Panc1 (cell line): Measurements from ENCODE around the gene LGALSL. TPM values are rescaled to one million over a fixed set of nuclear protein-coding genes. Genes with fewer than 3 reads are reported as not detected.

Source experiments
- ATAC-seq: fragments of 200-7000 bp; cut with Tn5 transposase; 2 replicates; pipeline ENCODE4 v1.9.1; 2020; ENCODE audit warnings: mild to moderate bottlenecking, moderate library complexity
- BruUV-seq: library from RNA; stranded (reverse); fragments of 400-500 nt; replicated peaks from 2 replicates; lab custom pipeline; 2021; lab: Mats Ljungman, UMichigan
- CTCF ChIA-PET: fragments of 300-600 bp; sonication (Branson Sonifier 250); formaldehyde crosslinking; loops from one replicate; lab custom pipeline; 2022; ENCODE audit warnings: antibody characterized with exemption; lab: Charles Lee
- POLR2A ChIA-PET: fragments of 300-600 bp; sonication (Branson Sonifier 250); formaldehyde crosslinking; loops from one replicate; lab custom pipeline; 2022; ENCODE audit warnings: antibody characterized with exemption; lab: Charles Lee
- DNase-seq: peaks from one replicate; pipeline ENCODE4 v3.0.0-alpha.2; 2010; ENCODE audit warnings: low read depth, low spot score
- H3K27ac ChIP-seq: 2 replicates; pipeline ENCODE4 v1.5.1; 2011; ENCODE audit warnings: mild to moderate bottlenecking, low read length, inconsistent platforms
- H3K27me3 ChIP-seq: fragments of 200-500 bp; sonication (Bioruptor generic); 2 replicates; pipeline ENCODE4 v1.6.0; 2014; ENCODE audit warnings: low read length, inconsistent platforms; ENCODE audit not compliant: control insufficient read depth, insufficient read depth
- H3K36me3 ChIP-seq: fragments of 200-500 bp; sonication (Bioruptor generic); 2 replicates; pipeline ENCODE4 v1.5.1; 2014; ENCODE audit warnings: inconsistent platforms, mild to moderate bottlenecking, low read length, moderate library complexity; ENCODE audit not compliant: control insufficient read depth, insufficient read depth
- H3K4me1 ChIP-seq: 2 replicates; pipeline ENCODE4 v1.5.1; 2011; ENCODE audit warnings: inconsistent platforms, mild to moderate bottlenecking, low read length, moderate library complexity; ENCODE audit not compliant: control insufficient read depth, insufficient read depth
- H3K4me3 ChIP-seq, 2 experiments: 2 replicates each; pipeline ENCODE4 v1.5.1; 2011 to 2012; ENCODE audit warnings: low read depth in 2 of 2, low read length in 2 of 2, mild to moderate bottlenecking in 2 of 2, inconsistent platforms in 1 of 2, moderate library complexity in 1 of 2
- H3K9me3 ChIP-seq: fragments of 200-500 bp; sonication (Bioruptor generic); 2 replicates; pipeline ENCODE4 v1.5.1; 2014; ENCODE audit warnings: low read depth, mild to moderate bottlenecking, inconsistent platforms, low read length, moderate library complexity; ENCODE audit not compliant: control insufficient read depth, insufficient read depth
- CTCF ChIP-seq: fragments of 450-650 bp; IDR thresholded peaks from 2 replicates; pipeline ENCODE4 v1.5.1; 2017; ENCODE audit warnings: mild to moderate bottlenecking
- POLR2AphosphoS5 ChIP-seq: IDR thresholded peaks from 2 replicates; pipeline ENCODE4 v1.6.1; 2012; ENCODE audit warnings: mild to moderate bottlenecking, low read depth, low read length, moderate library complexity
- SIN3A ChIP-seq: IDR thresholded peaks from 2 replicates; pipeline ENCODE4 v1.6.1; 2012; ENCODE audit warnings: low read depth, mild to moderate bottlenecking, low read length, moderate library complexity, borderline replicate concordance; ENCODE audit not compliant: insufficient read depth
- TCF7L2 ChIP-seq: IDR thresholded peaks from 2 replicates; pipeline ENCODE4 v1.6.1; 2011; ENCODE audit warnings: mild to moderate bottlenecking, low read depth, low read length, inconsistent platforms
- in situ Hi-C: cut with HindIII; loops from 2 replicates; pipeline ENCODE4 v1.10.0; 2016; ENCODE audit warnings: low sequenced_read_pairs, low pct_unique_long_range_greater_than_20kb
- intact Hi-C: fragments of 100-400 bp; cut with micrococcal nuclease; formaldehyde crosslinking; loops from one replicate; pipeline ENCODE4 v1.10.0; 2022; ENCODE audit not compliant: unreplicated experiment
- total RNA-seq: library from RNA; stranded (reverse); gene quantifications from one replicate; pipeline ENCODE4 v1.2.1, GENCODE V29; 2021; ENCODE audit not compliant: unreplicated experiment
- TF ChIP-seq, protein P1 (sequence below), 2 experiments: IDR thresholded peaks; 2 replicates each; pipeline ENCODE4 v1.6.1; 2011 to 2012; ENCODE audit warnings: low read depth in 2 of 2, control low read depth in 1 of 2, low read length in 1 of 2, mild to moderate bottlenecking in 1 of 2, moderate library complexity in 1 of 2; ENCODE audit not compliant: insufficient read depth in 1 of 2

Gene LGALSL
- total RNA-seq, 1 experiment from 2014 or later, result 5.3 TPM

DNA sequence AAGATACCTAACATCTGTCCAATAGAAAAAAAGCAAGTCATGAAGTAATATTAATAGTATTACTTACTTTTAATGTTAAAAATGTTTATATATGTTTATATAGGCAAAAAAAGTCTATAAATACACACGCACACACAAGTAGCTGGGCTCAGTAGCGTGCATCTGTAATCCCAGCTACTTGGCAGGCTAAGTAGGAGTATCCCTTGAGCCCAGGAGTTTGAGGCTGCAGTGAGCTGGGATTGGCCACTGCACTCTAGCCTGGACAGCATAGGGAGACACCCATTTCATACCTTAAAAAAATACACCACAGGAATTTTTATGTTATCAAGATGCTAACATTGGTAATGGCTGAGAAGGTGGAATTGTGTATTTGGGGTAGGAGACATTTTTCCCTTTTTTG, 52.7 kb downstream of the LGALSL start:
- ChIA-PET CTCF (no interaction called here), POLR2A (no interaction called here)
- in situ Hi-C loops, result no loop called here

More for the DNA sequence above, 52.7 kb downstream of the LGALSL start:
- no peak for DNase-seq
- intact Hi-C loops, result no loop called here
- Histone ChIP-seq H3K27me3 (peaks cover 10% of the 10 kb centered on the region), H3K4me3 (no peak overlapping the region), H3K9me3 (no peaks in the 10 kb centered on the region), H3K36me3 (no peaks in the 10 kb centered on the region), H3K27ac (no peak overlapping the region), H3K4me1 (no peaks in the 10 kb centered on the region)
- no TSS peak for BruUV-seq
- no peak for ATAC-seq
- TF ChIP-seq POLR2AphosphoS5 (no peak), TCF7L2 (no peak), SIN3A (no peak), CTCF (no peak)
- TF ChIP-seq, protein P1, sequence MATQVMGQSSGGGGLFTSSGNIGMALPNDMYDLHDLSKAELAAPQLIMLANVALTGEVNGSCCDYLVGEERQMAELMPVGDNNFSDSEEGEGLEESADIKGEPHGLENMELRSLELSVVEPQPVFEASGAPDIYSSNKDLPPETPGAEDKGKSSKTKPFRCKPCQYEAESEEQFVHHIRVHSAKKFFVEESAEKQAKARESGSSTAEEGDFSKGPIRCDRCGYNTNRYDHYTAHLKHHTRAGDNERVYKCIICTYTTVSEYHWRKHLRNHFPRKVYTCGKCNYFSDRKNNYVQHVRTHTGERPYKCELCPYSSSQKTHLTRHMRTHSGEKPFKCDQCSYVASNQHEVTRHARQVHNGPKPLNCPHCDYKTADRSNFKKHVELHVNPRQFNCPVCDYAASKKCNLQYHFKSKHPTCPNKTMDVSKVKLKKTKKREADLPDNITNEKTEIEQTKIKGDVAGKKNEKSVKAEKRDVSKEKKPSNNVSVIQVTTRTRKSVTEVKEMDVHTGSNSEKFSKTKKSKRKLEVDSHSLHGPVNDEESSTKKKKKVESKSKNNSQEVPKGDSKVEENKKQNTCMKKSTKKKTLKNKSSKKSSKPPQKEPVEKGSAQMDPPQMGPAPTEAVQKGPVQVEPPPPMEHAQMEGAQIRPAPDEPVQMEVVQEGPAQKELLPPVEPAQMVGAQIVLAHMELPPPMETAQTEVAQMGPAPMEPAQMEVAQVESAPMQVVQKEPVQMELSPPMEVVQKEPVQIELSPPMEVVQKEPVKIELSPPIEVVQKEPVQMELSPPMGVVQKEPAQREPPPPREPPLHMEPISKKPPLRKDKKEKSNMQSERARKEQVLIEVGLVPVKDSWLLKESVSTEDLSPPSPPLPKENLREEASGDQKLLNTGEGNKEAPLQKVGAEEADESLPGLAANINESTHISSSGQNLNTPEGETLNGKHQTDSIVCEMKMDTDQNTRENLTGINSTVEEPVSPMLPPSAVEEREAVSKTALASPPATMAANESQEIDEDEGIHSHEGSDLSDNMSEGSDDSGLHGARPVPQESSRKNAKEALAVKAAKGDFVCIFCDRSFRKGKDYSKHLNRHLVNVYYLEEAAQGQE (IDR thresholded peaks at IDR 0.05; ENCODE audit: insufficient read depth in 1 of 2, low read depth in 2 of 2, low read length in 1 of 2), result no peak

Other genes with a start within 250 kb of the LGALSL start
- gene AFTPH, start 70.2 kb downstream of the LGALSL start, total RNA-seq, result 17.9 TPM
- gene SERTAD2, start 199.8 kb downstream of the LGALSL start, total RNA-seq, result 24.3 TPM